Gastrocnemius medialis (tissue), 4 donors: ENCODE data around the gene LIPE.

Source experiments
- CTCF ChIP-seq, 5 experiments: fragments of 450-650 bp in 3 of 5; fragments of 200-600 bp in 2 of 5; sonication (generic) in 2 of 5; IDR thresholded peaks in 4 of 5; conservative IDR thresholded peaks in 1 of 5; 1 replicate in 4 of 5; 2 replicates in 1 of 5; pipeline ENCODE4 v1.5.1; 2016 to 2019; ENCODE audit warnings: antibody characterized with exemption in 5 of 5, mild to moderate bottlenecking in 3 of 5, moderate library complexity in 3 of 5
- POLR2A ChIP-seq, 2 donors: fragments of 450-650 bp; IDR thresholded peaks; one replicate each; pipeline ENCODE4 v1.6.1; 2017; ENCODE audit warnings: antibody characterized with exemption in 2 of 2, mild to moderate bottlenecking in 2 of 2, moderate library complexity in 2 of 2

DNA sequence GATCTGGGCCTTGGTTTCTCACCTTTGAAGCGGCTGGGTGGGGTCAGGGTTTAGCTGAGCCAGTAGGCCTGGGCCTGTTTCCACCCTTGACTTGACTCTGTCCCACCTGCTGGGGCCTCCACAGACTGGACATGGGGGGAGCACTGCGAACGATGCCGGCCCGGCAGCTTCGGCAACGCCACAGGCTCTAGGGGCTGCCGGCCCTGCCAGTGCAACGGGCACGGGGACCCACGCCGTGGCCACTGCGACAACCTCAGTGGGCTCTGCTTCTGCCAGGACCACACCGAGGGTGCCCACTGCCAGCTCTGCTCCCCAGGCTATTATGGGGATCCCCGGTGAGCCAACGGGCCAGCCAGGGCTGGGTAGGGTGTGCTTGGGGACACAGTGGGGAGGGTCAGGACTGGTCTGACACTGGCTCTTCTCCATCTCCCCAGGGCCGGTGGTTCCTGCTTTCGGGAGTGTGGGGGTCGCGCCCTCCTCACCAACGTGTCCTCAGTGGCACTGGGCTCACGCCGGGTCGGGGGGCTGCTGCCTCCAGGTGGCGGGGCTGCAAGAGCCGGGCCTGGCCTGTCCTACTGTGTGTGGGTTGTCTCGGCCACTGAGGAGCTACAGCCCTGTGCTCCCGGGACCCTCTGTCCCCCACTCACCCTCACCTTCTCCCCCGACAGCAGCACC is 73.7 kb downstream of the LIPE start:
- TF ChIP-seq CTCF (IDR thresholded peaks at IDR 0.05 in 4 of 5, conservative IDR thresholded peaks at IDR 0.05 in 1 of 5), result no peak
- no peak for TF ChIP-seq POLR2A (IDR thresholded peaks at IDR 0.05)
